Activated naive CD8-positive, alpha-beta T cell treated with anti-CD3 and anti-CD28 coated beads, Interleukin-2, amount 10 ng/mL, durations not matched to agents 7 days and 5 days (primary cell): ENCODE data around the gene COMMD8. TPM values are rescaled to one million over a fixed set of nuclear protein-coding genes. Genes with fewer than 3 reads are reported as not detected.

Experiments
- ATAC-seq: fragments of 150-1000 bp; cut with Tn5 transposase; one replicate; pipeline ENCODE4 v1.10.0; 2021; ENCODE audit warnings: low read depth, moderate library complexity
- POLR2A ChIA-PET: fragments of 350-600 bp; sonication (Branson Sonifier 250); formaldehyde crosslinking; loops from one replicate; lab custom pipeline; 2021; ENCODE audit warnings: antibody characterized with exemption; lab: Charles Lee
- DNase-seq: peaks from one replicate; pipeline ENCODE4 v3.0.0; 2021
- H3K27ac Mint-ChIP-seq: one replicate; pipeline ENCODE4 v1.8.0; 2022; ENCODE audit warnings: mild to moderate bottlenecking, mixed read lengths
- H3K27me3 Mint-ChIP-seq: one replicate; pipeline ENCODE4 v1.8.0; 2022; ENCODE audit warnings: mild to moderate bottlenecking, moderate library complexity, mixed read lengths
- H3K36me3 Mint-ChIP-seq: one replicate; pipeline ENCODE4 v1.8.0; 2021; ENCODE audit warnings: mild to moderate bottlenecking, mixed read lengths
- H3K4me1 Mint-ChIP-seq: one replicate; pipeline ENCODE4 v1.8.0; 2021; ENCODE audit warnings: mixed read lengths
- H3K4me3 Mint-ChIP-seq: one replicate; pipeline ENCODE4 v1.8.0; 2022; ENCODE audit warnings: mild to moderate bottlenecking, moderate library complexity, mixed read lengths
- H3K9me3 Mint-ChIP-seq: one replicate; pipeline ENCODE4 v1.8.0; 2021; ENCODE audit warnings: mixed read lengths
- total RNA-seq, 2 experiments: library from RNA; stranded (reverse); gene quantifications; one replicate each; pipeline ENCODE4 v1.2.3, GENCODE V29; 2021

Gene COMMD8
- total RNA-seq, 2 experiments from 2014 or later = 23.4 to 24.0 TPM

DNA sequence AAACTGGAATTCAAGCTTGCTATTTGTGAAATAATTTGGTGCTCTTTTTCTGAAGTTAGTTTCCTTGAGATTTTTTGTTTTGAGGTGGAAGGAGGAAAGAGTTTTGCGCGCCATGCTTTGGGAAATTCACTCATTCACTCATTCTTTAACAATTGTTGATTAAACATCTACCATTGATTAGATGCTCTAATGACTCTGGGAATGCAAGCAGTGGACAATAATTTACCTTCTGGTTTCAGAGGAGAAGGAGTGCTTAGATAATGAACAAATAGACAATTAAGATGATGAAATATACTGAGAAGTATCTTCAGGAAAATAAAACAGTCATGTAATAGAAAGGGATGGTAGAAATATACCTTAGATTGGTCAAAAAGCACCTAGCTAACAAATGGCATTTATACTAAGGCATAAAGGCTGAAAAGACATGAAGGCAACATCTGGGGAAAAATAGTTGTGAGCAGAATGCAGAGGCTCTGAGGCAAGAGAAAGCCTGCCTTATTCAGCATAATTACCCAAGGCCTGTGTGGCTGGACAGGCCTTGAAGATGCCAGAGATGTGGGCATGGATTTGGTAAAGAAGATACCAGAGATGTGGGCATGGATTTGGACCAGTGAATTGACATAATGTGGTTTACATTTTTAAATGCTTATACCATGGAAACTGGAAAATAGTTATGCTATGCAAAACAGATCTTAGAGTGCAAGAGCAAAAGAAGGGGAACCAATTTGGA lies 2.7 kb upstream of the COMMD8 start:
- POLR2A ChIA-PET = no interaction called here
- DNase-seq = no peak
- Mint-ChIP-seq H3K4me1 (peaks cover 17% of the 10 kb centered on the region), H3K9me3 (no peaks in the 10 kb centered on the region), H3K36me3 (peaks cover 3% of the 10 kb centered on the region), H3K27ac (no peak overlapping the region), H3K27me3 (peaks cover 11% of the 10 kb centered on the region), H3K4me3 (no peak overlapping the region)
- no peak for ATAC-seq

GRCh38 chr4:47465004-47465403 lies 1.5 kb upstream of the COMMD8 start:
- Mint-ChIP-seq H3K4me3 (no peak overlapping the region), H3K4me1 (peaks cover 23% of the 10 kb centered on the region), H3K27ac (no peak overlapping the region), H3K27me3 (peaks cover 11% of the 10 kb centered on the region), H3K36me3 (peaks cover 3% of the 10 kb centered on the region), H3K9me3 (no peaks in the 10 kb centered on the region)
- POLR2A ChIA-PET = interaction anchor here (4.5 kb wide), 1 partner anchor 19 kb away, joined by 25 read pairs; the partner anchor contains the start of gene ATP10D
- ATAC-seq (no peak), DNase-seq (no peak)

- H3K27ac Mint-ChIP-seq = peak overlapping the region; percentile 81
- H3K4me3 Mint-ChIP-seq = peak overlapping the region; percentile 86
- POLR2A ChIA-PET = interaction anchor here (0.6 to 4.5 kb wide), 5 partner anchors 8 to 69 kb away, joined by 3 to 25 read pairs (median 3); partner anchors contain the start of gene ATP10D
- peaks cover 14% of the 10 kb centered on the region for H3K36me3 Mint-ChIP-seq
- peaks cover 25% of the 10 kb centered on the region for H3K4me1 Mint-ChIP-seq
- DNase-seq (no peak), ATAC-seq (no peak)
- H3K9me3 Mint-ChIP-seq = no peaks in the 10 kb centered on the region
- H3K27me3 Mint-ChIP-seq = no peaks in the 10 kb centered on the region
Measured at GRCh38 chr4:47462799-47463234, 685 bp downstream of the COMMD8 start.

- no peak overlapping the region for H3K27ac Mint-ChIP-seq
Measured at GRCh38 chr4:47451657-47452056, 11.8 kb downstream of the COMMD8 start.

GRCh38 chr4:47444031-47444430 lies 19.5 kb downstream of the COMMD8 start:
- Mint-ChIP-seq H3K4me1 (peaks cover 4% of the 10 kb centered on the region), H3K27ac (no peak overlapping the region), H3K9me3 (no peaks in the 10 kb centered on the region), H3K4me3 (no peak overlapping the region), H3K27me3 (no peaks in the 10 kb centered on the region), H3K36me3 (peaks cover 12% of the 10 kb centered on the region)
- POLR2A ChIA-PET = no interaction called here
- ATAC-seq (no peak), DNase-seq (no peak)

More at GRCh38 chr4:47451657-47452056, 11.8 kb downstream of the COMMD8 start:
- H3K27me3 Mint-ChIP-seq = no peaks in the 10 kb centered on the region
- POLR2A ChIA-PET = no interaction called here
- no peaks in the 10 kb centered on the region for H3K9me3 Mint-ChIP-seq
- ATAC-seq (no peak), DNase-seq (no peak)
- no peak overlapping the region for H3K4me3 Mint-ChIP-seq
- peaks cover 34% of the 10 kb centered on the region for H3K36me3 Mint-ChIP-seq
- peaks cover 2% of the 10 kb centered on the region for H3K4me1 Mint-ChIP-seq

DNA sequence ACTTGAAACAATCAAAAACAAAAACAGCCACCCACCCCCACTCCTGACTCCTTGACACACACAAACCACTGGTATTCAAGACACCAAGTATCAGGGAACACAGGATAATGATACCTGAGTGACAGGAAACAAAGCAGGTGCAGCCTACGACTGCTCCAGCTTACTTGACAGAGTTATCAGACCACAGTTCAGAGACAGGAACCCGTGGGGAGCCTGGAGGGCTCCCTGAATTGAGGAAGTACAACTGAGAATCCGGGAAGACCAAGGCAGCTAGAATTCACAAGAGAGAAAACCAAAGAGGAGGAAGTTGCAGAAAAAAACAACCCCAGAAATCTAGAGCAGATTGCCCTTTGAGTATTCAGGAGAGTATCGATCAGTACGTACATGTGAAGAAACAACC lies 20.5 kb downstream of the COMMD8 start:
- DNase-seq = no peak
- no peaks in the 10 kb centered on the region for H3K9me3 Mint-ChIP-seq
- POLR2A ChIA-PET = no interaction called here
- H3K27ac Mint-ChIP-seq = no peak overlapping the region
- peak overlapping the region; percentile 4 for H3K4me3 Mint-ChIP-seq
- no peaks in the 10 kb centered on the region for H3K27me3 Mint-ChIP-seq
- H3K36me3 Mint-ChIP-seq = peaks cover 6% of the 10 kb centered on the region
- no peak for ATAC-seq
- H3K4me1 Mint-ChIP-seq = peaks cover 4% of the 10 kb centered on the region

DNA sequence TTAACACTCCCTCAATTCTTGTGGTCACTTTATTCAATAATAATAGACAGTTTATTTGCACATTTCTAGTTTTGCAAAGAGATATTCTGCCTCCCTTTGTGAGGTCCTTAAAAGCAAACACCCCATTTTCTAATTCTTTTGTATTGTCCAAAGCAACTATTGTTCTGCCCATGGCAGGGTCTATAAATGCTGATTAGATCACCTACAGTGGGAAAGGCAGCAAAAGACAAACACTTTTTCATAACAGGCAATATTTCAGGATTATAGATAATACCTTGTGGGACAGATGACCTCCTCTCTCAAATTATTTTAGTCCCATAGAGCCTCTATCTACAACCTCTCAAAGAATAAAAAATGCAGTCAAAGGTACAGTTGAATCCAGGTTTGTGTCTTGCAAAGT lies 28.6 kb downstream of the COMMD8 start:
- POLR2A ChIA-PET = no interaction called here
- ATAC-seq (no peak), DNase-seq (no peak)
- H3K9me3 Mint-ChIP-seq = no peaks in the 10 kb centered on the region
- no peaks in the 10 kb centered on the region for H3K36me3 Mint-ChIP-seq
- H3K4me1 Mint-ChIP-seq = no peaks in the 10 kb centered on the region
- peaks cover 7% of the 10 kb centered on the region for H3K27me3 Mint-ChIP-seq
- no peak overlapping the region for H3K27ac Mint-ChIP-seq
- H3K4me3 Mint-ChIP-seq = no peak overlapping the region

- Mint-ChIP-seq H3K9me3 (no peaks in the 10 kb centered on the region), H3K4me3 (no peak overlapping the region), H3K27ac (no peak overlapping the region), H3K4me1 (no peaks in the 10 kb centered on the region), H3K27me3 (peaks cover 11% of the 10 kb centered on the region), H3K36me3 (no peaks in the 10 kb centered on the region)
- POLR2A ChIA-PET = no interaction called here
- no peak for DNase-seq
- ATAC-seq = no peak
Measured at GRCh38 chr4:47432749-47433148, 30.8 kb downstream of the COMMD8 start.

GRCh38 chr4:47427935-47428334 lies 35.6 kb downstream of the COMMD8 start:
- no peaks in the 10 kb centered on the region for H3K36me3 Mint-ChIP-seq
- DNase-seq = no peak
- H3K27me3 Mint-ChIP-seq = peaks cover 8% of the 10 kb centered on the region
- no peak for ATAC-seq
- no peaks in the 10 kb centered on the region for H3K4me1 Mint-ChIP-seq
- POLR2A ChIA-PET = no interaction called here
- no peak overlapping the region for H3K4me3 Mint-ChIP-seq
- no peaks in the 10 kb centered on the region for H3K9me3 Mint-ChIP-seq
- H3K27ac Mint-ChIP-seq = no peak overlapping the region

- POLR2A ChIA-PET = no interaction called here
- no peak overlapping the region for H3K27ac Mint-ChIP-seq
- H3K4me3 Mint-ChIP-seq = no peak overlapping the region
- DNase-seq (no peak), ATAC-seq (no peak)
- H3K36me3 Mint-ChIP-seq = no peaks in the 10 kb centered on the region
- H3K4me1 Mint-ChIP-seq = no peaks in the 10 kb centered on the region
- H3K27me3 Mint-ChIP-seq = peaks cover 15% of the 10 kb centered on the region
- no peaks in the 10 kb centered on the region for H3K9me3 Mint-ChIP-seq
Measured at GRCh38 chr4:47425628-47426027, 37.9 kb downstream of the COMMD8 start.

- Mint-ChIP-seq H3K9me3 (no peaks in the 10 kb centered on the region), H3K4me1 (no peaks in the 10 kb centered on the region), H3K4me3 (no peak overlapping the region), H3K27me3 (peaks cover 14% of the 10 kb centered on the region), H3K27ac (no peak overlapping the region), H3K36me3 (no peaks in the 10 kb centered on the region)
- POLR2A ChIA-PET = no interaction called here
- ATAC-seq = no peak
- no peak for DNase-seq
Measured at GRCh38 chr4:47419296-47419695, 44.2 kb downstream of the COMMD8 start.

DNA sequence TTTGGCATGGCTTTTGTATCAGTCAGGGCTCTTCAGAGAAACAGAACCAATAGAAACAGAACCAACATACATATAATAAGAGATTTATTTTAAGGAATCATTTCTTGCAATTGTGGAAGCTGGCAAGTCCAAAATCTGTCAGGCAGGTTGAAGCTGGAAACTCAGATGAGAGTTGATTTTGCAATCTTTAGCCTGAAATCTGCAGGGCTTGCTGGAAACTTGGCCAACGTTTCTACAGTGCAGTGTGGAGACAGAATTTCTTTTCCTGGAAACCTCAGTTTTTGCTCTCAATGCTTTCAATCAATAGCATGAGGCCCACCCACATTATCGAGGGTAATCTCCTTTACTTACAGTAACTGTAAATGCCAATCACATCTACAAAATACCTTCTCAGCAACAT lies 45.4 kb downstream of the COMMD8 start:
- Mint-ChIP-seq H3K4me3 (no peak overlapping the region), H3K27ac (no peak overlapping the region), H3K9me3 (no peaks in the 10 kb centered on the region), H3K4me1 (no peaks in the 10 kb centered on the region), H3K27me3 (peaks cover 14% of the 10 kb centered on the region), H3K36me3 (no peaks in the 10 kb centered on the region)
- no peak for DNase-seq
- ATAC-seq = no peak
- POLR2A ChIA-PET = no interaction called here

DNA sequence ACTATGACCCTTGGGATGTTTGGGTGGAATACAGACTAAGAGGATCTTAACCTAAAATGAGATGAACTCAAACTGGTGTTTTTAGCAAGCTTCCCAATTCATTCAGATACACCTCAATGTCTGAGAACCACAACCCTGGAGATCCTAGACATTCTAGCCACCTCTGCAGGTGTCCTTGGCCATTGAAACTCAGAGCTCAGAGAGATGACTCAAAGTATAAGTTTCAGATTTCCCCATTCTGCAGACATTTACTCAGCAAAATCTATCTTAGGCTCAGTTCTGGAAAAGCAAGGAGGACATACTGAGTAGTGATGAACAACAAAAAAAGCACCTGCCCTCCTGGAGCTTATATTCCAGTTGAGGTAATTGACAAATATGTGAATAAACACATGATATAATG lies 47.8 kb downstream of the COMMD8 start:
- ATAC-seq (no peak), DNase-seq (no peak)
- H3K4me3 Mint-ChIP-seq = no peak overlapping the region
- POLR2A ChIA-PET = no interaction called here
- no peaks in the 10 kb centered on the region for H3K9me3 Mint-ChIP-seq
- H3K27me3 Mint-ChIP-seq = peaks cover 9% of the 10 kb centered on the region
- H3K4me1 Mint-ChIP-seq = no peaks in the 10 kb centered on the region
- H3K27ac Mint-ChIP-seq = no peak overlapping the region
- no peaks in the 10 kb centered on the region for H3K36me3 Mint-ChIP-seq

- Mint-ChIP-seq H3K4me3 (no peak overlapping the region), H3K27me3 (peaks cover 4% of the 10 kb centered on the region), H3K9me3 (no peaks in the 10 kb centered on the region), H3K4me1 (no peaks in the 10 kb centered on the region), H3K27ac (no peak overlapping the region), H3K36me3 (no peaks in the 10 kb centered on the region)
- DNase-seq = no peak
- ATAC-seq = no peak
- POLR2A ChIA-PET = no interaction called here
Measured at GRCh38 chr4:47413521-47413920, 50.0 kb downstream of the COMMD8 start.
